Activated T-cell treated with anti-CD3 and anti-CD28 coated beads for 1 hour (primary cell): ENCODE results near the gene TSPYL4.

ENCODE experiments used
- DNase-seq: peaks from one replicate; pipeline ENCODE4 v3.0.0-alpha.2; 2020; ENCODE audit warnings: low read depth

TSPYL4 gene

GRCh38 chr6:116221911-116222310 is 32.0 kb downstream of the TSPYL4 start:
- DNase-seq = no peak

DNA sequence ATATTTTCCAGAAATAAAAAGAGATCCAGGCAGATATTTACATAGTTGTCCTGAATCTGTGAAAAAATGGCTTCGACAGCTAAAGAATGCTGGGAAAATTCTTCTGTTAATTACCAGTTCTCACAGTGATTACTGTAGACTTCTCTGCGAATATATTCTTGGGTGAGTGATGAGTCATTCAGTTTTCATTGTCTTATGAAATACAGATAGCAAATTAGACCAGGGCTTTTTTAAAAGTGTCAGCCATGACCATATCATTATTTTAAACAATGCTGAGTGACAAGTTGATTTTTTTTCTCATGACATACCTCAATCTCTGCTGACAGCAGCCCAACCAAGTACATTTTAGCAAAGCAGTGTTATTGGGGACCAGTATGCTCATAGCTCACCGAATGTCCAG is 32.8 kb downstream of the TSPYL4 start:
- no peak for DNase-seq

DNA sequence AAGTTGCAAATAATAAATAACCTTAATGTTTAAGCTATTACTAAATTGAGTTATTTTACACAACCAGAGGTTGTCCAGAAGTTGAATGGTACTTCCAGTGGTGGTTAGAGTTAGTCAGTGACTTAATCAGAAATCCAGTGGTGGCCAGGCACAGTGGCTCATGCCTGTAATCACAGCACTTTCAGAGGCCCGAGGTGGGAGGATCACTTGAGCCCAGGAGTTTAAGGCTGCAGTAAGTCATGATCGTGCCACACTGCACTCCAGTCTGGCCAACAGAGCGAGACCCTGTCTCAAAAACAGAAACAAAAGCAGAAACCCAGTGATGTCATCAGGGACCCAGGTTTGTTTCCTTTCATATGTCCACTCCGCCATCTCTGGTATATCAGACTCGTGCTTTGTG is 35.0 kb downstream of the TSPYL4 start:
- no peak for DNase-seq

DNA sequence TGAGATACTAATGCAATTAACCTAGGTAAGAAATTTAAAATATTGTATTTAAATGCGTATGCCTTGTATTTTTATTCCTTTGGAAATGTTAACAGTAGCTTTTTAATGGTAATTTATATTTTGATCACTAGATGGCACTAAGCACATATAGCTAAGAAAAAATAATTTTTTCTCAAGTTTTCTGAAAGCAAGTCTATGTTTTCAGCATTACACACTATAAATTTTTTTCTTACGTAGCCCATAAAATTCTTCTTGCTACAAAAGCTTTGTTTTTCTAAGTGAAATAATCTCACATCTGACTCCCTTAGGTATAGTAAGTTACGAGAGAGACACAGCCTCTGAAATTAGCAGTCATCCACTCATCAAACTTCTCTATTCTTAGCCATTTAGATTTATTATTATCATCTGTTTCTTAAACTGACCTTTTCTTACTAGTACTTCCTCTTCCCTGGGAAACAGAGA is 35.7 kb downstream of the TSPYL4 start:
- no peak for DNase-seq

- no peak for DNase-seq
Measured at GRCh38 chr6:116217069-116217468, 36.8 kb downstream of the TSPYL4 start.

DNA sequence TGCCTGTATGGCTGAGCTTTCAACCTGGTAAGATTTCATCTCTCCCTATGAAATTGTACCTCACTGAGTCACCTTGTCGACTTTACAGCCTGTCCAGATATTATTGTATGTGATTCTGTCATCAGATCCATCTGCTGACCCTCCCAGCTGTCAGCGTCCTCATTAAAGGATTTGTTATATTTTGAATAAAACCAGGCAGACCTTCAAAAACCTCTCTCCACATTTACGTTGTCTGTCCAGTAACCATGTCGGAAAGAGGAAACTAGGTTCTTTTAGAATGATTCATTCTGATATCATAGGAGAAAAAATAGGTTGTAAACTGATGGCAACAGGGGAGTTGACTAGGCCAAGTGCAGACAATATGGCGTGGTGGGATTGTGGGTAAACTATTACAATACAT is 38.5 kb downstream of the TSPYL4 start:
- DNase-seq = no peak

GRCh38 chr6:116214681-116215080 is 39.2 kb downstream of the TSPYL4 start:
- DNase-seq = no peak

DNA sequence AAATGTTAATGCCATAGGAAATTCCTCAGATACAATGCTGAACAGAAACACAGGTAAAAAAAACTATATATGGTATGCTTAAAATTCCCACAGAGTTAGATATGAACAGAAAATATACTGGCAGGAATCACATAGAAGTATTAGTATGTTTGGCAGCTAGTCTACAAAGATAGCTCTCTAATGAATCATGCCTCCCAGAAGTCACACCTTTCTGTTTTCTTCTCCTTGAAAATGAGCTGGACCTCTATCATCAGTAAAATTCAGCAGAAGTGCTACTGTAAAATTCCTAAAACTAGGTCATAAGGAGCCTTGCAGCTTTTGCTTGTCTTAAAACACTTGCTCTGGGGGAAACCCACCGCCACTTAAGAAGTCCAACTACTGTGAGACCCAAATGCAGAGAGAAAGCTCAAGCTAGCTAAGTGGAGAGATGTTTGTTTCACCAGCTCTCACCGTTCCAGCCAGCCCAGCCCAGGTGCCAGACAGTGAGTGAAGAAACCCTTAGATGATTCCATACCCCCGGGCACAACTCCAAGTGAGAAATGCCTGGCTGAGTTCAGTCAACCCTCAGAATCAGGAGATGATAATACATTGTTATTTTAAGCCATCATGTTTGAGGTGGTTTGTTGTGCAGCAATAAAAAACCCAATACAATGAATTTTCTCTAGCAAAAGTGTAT is 43.0 kb downstream of the TSPYL4 start:
- no peak for DNase-seq

GRCh38 chr6:116210316-116210715 is 43.6 kb downstream of the TSPYL4 start:
- no peak for DNase-seq

DNA sequence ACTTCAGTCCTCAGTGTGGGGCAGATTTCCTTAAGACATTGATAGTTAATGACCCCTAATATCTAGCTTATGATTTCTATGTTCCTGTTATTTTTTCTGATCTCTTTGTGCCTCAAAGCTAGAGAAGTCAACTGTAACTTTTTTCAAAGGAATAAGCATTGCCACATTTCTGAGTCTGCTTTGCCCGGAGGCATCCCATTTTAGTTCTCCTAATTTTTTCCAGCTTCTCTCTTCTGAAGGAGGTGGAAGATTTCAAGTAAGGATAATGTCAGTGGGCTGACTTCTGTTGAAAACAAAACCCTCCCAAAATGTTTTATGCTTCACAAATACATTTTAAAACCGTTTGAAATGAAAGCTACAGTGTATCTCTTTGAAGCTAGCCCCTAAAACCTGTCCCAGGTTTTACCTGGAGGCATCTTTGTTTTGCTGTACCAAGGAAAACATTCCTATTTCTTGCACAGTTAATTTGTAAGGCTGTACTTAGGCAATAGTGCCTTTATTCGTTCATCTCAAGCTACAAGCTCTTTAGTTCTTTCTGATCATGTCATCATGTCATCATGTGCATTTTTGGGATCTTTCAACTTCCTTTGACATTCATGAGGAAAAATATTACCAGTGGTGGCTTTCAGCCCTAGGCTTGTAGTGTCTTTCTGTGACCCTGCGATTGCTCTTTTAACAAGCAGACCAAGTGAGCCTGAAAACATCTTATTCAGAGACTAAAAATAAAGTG is 45.7 kb downstream of the TSPYL4 start:
- no peak for DNase-seq

DNA sequence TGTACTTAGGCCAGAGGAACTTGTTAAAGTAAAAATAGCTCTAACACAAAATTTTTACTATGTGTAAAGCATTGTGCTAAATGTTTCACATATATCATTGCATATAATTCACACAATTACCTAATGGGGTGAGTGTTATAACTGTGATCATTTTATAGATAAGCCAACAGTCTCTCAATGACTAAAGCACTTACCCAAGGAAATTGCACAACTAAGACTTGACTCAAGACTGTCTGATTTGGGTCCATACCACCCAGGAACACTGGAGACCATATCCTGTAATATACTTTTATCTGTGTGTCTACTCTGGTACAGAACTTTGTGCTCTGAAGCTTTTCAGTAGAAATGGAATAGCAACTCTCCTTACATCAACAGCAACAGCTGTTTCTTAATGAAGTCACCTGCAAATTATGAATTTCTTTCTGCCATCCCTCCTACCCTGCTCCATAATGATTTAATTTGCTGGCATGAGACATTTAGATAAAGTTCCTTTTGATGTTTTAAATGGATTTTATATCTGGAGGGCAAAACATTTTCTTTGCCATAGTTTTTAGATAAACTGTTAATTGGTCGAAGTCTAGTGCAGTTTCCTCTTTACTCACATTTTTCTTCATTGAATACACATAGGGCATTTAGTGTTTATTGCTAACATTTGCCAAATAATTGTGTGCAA is 47.5 kb downstream of the TSPYL4 start:
- no peak for DNase-seq

- no peak for DNase-seq
Measured at GRCh38 chr6:116205281-116205680, 48.6 kb downstream of the TSPYL4 start.

GRCh38 chr6:116201538-116201937 is 52.3 kb downstream of the TSPYL4 start:
- DNase-seq = no peak

- DNase-seq = no peak
Measured at GRCh38 chr6:116200619-116201249, 53.1 kb downstream of the TSPYL4 start.
